Coronary artery (tissue), 2 donors: ENCODE data around the gene MINK1.
A peak's percentile ranks its signal among the peaks of the same experiment; 100 is the strongest.

ENCODE experiments used
- DNase-seq: peaks from one replicate; pipeline ENCODE4 v3.0.0-alpha.2; 2017; ENCODE audit warnings: low spot score
- H3K27ac ChIP-seq, 2 donors: fragments of 200-600 bp; sonication (generic); one replicate each; pipeline ENCODE4 v1.5.1; 2016 to 2019
- H3K4me3 ChIP-seq: fragments of 200-600 bp; sonication (generic); 2 replicates; pipeline ENCODE4 v1.5.1; 2016; ENCODE audit warnings: mild to moderate bottlenecking, moderate library complexity
- CTCF ChIP-seq: fragments of 200-600 bp; sonication (generic); IDR thresholded peaks from one replicate; pipeline ENCODE4 v1.5.1; 2019; ENCODE audit warnings: antibody characterized with exemption

The MINK1 gene

GRCh38 chr17:4789701-4789950, 43.5 kb upstream of the MINK1 start:
- peak overlapping the region; percentile 83 for H3K4me3 ChIP-seq
- peak overlapping the region; percentile 90 to 96 for H3K27ac ChIP-seq
- TF ChIP-seq CTCF = no peak
- DNase-seq = no peak

GRCh38 chr17:4789951-4790704, 43.0 kb upstream of the MINK1 start:
- peak; percentile 89 for DNase-seq
- H3K4me3 ChIP-seq = peak overlapping the region; percentile 83
- H3K27ac ChIP-seq = peak overlapping the region; percentile 90 to 96
- TF ChIP-seq CTCF = peak; percentile 62

- TF ChIP-seq CTCF = no peak
- Histone ChIP-seq H3K27ac (peak overlapping the region; percentile 90 to 96), H3K4me3 (peak overlapping the region; percentile 83)
- no peak for DNase-seq
Measured at GRCh38 chr17:4790705-4791088, 42.4 kb upstream of the MINK1 start.

- Histone ChIP-seq H3K27ac (peak overlapping the region in 1 of 2 donors; percentile 66), H3K4me3 (no peak overlapping the region)
- TF ChIP-seq CTCF = no peak
- DNase-seq = no peak
Measured at GRCh38 chr17:4795168-4795567, 38.0 kb upstream of the MINK1 start.

- TF ChIP-seq CTCF = no peak
- peak overlapping the region; percentile 84 to 89 for H3K27ac ChIP-seq
- no peak for DNase-seq
- H3K4me3 ChIP-seq = peak overlapping the region; percentile 92
Measured at GRCh38 chr17:4796552-4796920, 36.6 kb upstream of the MINK1 start.

GRCh38 chr17:4800462-4801196, 32.5 kb upstream of the MINK1 start:
- Histone ChIP-seq H3K27ac (no peak overlapping the region), H3K4me3 (no peak overlapping the region)
- TF ChIP-seq CTCF = no peak
- DNase-seq = no peak

GRCh38 chr17:4802228-4802627, 30.9 kb upstream of the MINK1 start, which contains the start of gene C17orf114:
TSS of gene C17orf114 (minus strand) at chr17:4802328.
- no peak within 1 kb of the TSS for H3K4me3 ChIP-seq
- no peak for DNase-seq
- no peak within 1 kb of the TSS for H3K27ac ChIP-seq
- no peak for TF ChIP-seq CTCF
